LNCaP clone FGC (cell line): ENCODE results near the gene PHLPP2.

ENCODE experiments used
- DNase-seq: peaks from one replicate; pipeline ENCODE4 v3.0.0-alpha.2; 2011; ENCODE audit warnings: low read depth
- H3K4me3 ChIP-seq: 2 replicates; pipeline ENCODE4 v1.5.1; 2011; ENCODE audit warnings: mild to moderate bottlenecking, low read depth, low read length, control low read depth
- CTCF ChIP-seq: IDR thresholded peaks from 2 replicates; pipeline ENCODE4 v1.5.1; 2012; ENCODE audit warnings: mild to moderate bottlenecking; ENCODE audit not compliant: control insufficient read depth, insufficient read depth; ENCODE audit errors: extremely low read depth

PHLPP2 gene

GRCh38 chr16:71712501-71712900 is 12.0 kb downstream of the PHLPP2 start:
- H3K4me3 ChIP-seq: no peak overlapping the region
- no peak for TF ChIP-seq CTCF
- DNase-seq: no peak

GRCh38 chr16:71711789-71712188 is 12.7 kb downstream of the PHLPP2 start:
- no peak for DNase-seq
- no peak overlapping the region for H3K4me3 ChIP-seq
- TF ChIP-seq CTCF: no peak

- no peak for TF ChIP-seq CTCF
- DNase-seq: no peak
- no peak overlapping the region for H3K4me3 ChIP-seq
Observed at GRCh38 chr16:71709229-71709781, 15.2 kb downstream of the PHLPP2 start.

- TF ChIP-seq CTCF: no peak
- no peak for DNase-seq
Observed at GRCh38 chr16:71708696-71709095, 15.8 kb downstream of the PHLPP2 start.

GRCh38 chr16:71707199-71707598 is 17.3 kb downstream of the PHLPP2 start:
- TF ChIP-seq CTCF: no peak
- H3K4me3 ChIP-seq: no peak overlapping the region
- no peak for DNase-seq

More at GRCh38 chr16:71708696-71709095, 15.8 kb downstream of the PHLPP2 start:
- no peak overlapping the region for H3K4me3 ChIP-seq

GRCh38 chr16:71706046-71706445 is 18.5 kb downstream of the PHLPP2 start:
- H3K4me3 ChIP-seq: no peak overlapping the region
- no peak for DNase-seq
- no peak for TF ChIP-seq CTCF

- no peak for DNase-seq
- no peak overlapping the region for H3K4me3 ChIP-seq
- no peak for TF ChIP-seq CTCF
Observed at GRCh38 chr16:71703333-71703732, 21.2 kb downstream of the PHLPP2 start.
